Lung (tissue), 12 donors: Measurements from ENCODE around the gene DCLRE1A. TPM values are rescaled to one million over a fixed set of nuclear protein-coding genes. Genes with fewer than 3 reads are reported as not detected.
A peak's percentile ranks its signal among the peaks of the same experiment; 100 is the strongest.

Source experiments
- ATAC-seq: fragments of 200-7000 bp; cut with Tn5 transposase; one replicate; pipeline ENCODE4 v1.9.1; 2020; ENCODE audit warnings: moderate number of reproducible peaks; ENCODE audit not compliant: insufficient read depth, low FRiP score
- DNase-seq, 3 donors: peaks; one replicate each; pipeline ENCODE4 v3.0.0-alpha.2; 2013 to 2017
- H3K27ac ChIP-seq, 2 donors: one replicate each; pipeline ENCODE4 v1.5.1; 2013; ENCODE audit warnings: mild to moderate bottlenecking in 2 of 2, moderate library complexity in 2 of 2, control low read depth in 1 of 2, inconsistent platforms in 1 of 2, low read depth in 1 of 2, low read length in 1 of 2
- H3K27me3 ChIP-seq, 3 donors: one replicate each; pipeline ENCODE4 v1.5.1; 2013; ENCODE audit warnings: low read length in 2 of 3; ENCODE audit not compliant: control insufficient read depth in 3 of 3, insufficient read depth in 3 of 3
- H3K36me3 ChIP-seq, 4 donors: one replicate each; pipeline ENCODE4 v1.5.1; 2013; ENCODE audit warnings: low read length in 4 of 4, mild to moderate bottlenecking in 1 of 4, moderate library complexity in 1 of 4; ENCODE audit not compliant: control insufficient read depth in 4 of 4, insufficient read depth in 4 of 4
- H3K4me1 ChIP-seq, 5 donors: one replicate each; pipeline ENCODE4 v1.5.1; 2013; ENCODE audit warnings: low read length in 5 of 5, mild to moderate bottlenecking in 2 of 5, moderate library complexity in 1 of 5; ENCODE audit not compliant: control insufficient read depth in 5 of 5, insufficient read depth in 5 of 5
- H3K4me3 ChIP-seq: one replicate; pipeline ENCODE4 v1.5.1; 2013; ENCODE audit warnings: mild to moderate bottlenecking, control low read depth, moderate library complexity
- H3K9ac ChIP-seq, 2 donors: one replicate each; pipeline ENCODE4 v1.5.1; 2013; ENCODE audit warnings: low read length in 2 of 2, control low read depth in 1 of 2; ENCODE audit not compliant: insufficient read depth in 1 of 2
- H3K9me3 ChIP-seq, 4 donors: one replicate each; pipeline ENCODE4 v1.5.1; 2013; ENCODE audit warnings: low read length in 3 of 4, mild to moderate bottlenecking in 1 of 4, moderate library complexity in 1 of 4; ENCODE audit not compliant: control insufficient read depth in 4 of 4, insufficient read depth in 3 of 4
- WGBS, 2 donors: extraction: QIAGEN DNeasy Blood & Tissue Kit; methylation state at CpG; one replicate each; pipeline ENCODE4 v1.1.7; 2013; 5-methylcytosine and 5-hydroxymethylcytosine counted together
- polyA plus RNA-seq, 2 donors: library from polyadenylated mRNA; stranded (reverse); fragments of 200-250 nt; gene quantifications; one replicate each; pipeline ENCODE4 v1.2.1, GENCODE V29; 2013
- total RNA-seq, 2 donors: library from RNA; depleted of rRNA in 1 of 2; stranded (reverse); fragments of >200 nt in 1 of 2; gene quantifications; one replicate each; pipeline ENCODE4 v1.2.1, GENCODE V29; 2014 to 2021
- TF ChIP-seq, protein P1 (sequence below): IDR thresholded peaks from 2 replicates; pipeline ENCODE4 v1.5.1; 2012; ENCODE audit warnings: mild to moderate bottlenecking; ENCODE audit errors: control extremely low read depth, extremely low read depth
- donor health status: control.
- donor health status: control.
- donor health status: Bipolar disorder and iron deficiency.
- donor health status: healthy.
- donor health status: DM: yes; HTN: yes; CAD: no.

The DCLRE1A gene
- total and polyA plus RNA-seq, 4 donors, result 4.5 to 12.1 (median 5.4) TPM

- H3K4me3 ChIP-seq, result no peak overlapping the region
- H3K4me1 ChIP-seq, result peaks cover 0 to 18% (median 0%) of the 10 kb centered on the region in 5 donors
- DNase-seq (no peak), ATAC-seq (no peak)
- no peaks in the 10 kb centered on the region for H3K9me3 ChIP-seq
- H3K9ac ChIP-seq, result no peak overlapping the region
- TF ChIP-seq, protein P1, sequence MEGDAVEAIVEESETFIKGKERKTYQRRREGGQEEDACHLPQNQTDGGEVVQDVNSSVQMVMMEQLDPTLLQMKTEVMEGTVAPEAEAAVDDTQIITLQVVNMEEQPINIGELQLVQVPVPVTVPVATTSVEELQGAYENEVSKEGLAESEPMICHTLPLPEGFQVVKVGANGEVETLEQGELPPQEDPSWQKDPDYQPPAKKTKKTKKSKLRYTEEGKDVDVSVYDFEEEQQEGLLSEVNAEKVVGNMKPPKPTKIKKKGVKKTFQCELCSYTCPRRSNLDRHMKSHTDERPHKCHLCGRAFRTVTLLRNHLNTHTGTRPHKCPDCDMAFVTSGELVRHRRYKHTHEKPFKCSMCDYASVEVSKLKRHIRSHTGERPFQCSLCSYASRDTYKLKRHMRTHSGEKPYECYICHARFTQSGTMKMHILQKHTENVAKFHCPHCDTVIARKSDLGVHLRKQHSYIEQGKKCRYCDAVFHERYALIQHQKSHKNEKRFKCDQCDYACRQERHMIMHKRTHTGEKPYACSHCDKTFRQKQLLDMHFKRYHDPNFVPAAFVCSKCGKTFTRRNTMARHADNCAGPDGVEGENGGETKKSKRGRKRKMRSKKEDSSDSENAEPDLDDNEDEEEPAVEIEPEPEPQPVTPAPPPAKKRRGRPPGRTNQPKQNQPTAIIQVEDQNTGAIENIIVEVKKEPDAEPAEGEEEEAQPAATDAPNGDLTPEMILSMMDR, result no peak
- no peaks in the 10 kb centered on the region for H3K27me3 ChIP-seq
- H3K36me3 ChIP-seq, result peaks cover 4 to 18% (median 7%) of the 10 kb centered on the region in 4 donors
- H3K27ac ChIP-seq, result no peak overlapping the region
Measured at GRCh38 chr10:113895018-113895417, 41.1 kb upstream of the DCLRE1A start.

DNA sequence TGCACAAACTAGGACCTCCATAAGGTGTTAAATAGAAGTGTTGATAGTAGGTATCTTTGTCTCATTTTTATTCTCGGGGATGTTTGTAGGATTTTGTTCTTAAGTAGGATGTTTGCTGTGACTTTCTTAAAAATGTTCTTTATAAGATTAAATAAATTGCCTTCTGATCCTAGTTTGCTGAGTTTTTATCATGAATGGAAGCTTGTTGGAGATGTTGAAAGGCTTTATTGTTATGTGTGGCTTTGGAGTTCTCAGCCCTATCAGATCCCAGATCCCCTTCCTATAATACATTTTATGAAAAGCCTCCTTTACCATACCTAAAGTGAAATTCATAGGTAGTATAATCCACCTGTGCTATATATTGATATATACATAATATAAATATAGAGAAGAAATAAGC lies 40.7 kb upstream of the DCLRE1A start:
- Histone ChIP-seq H3K4me1 (peaks cover 0 to 18% (median 0%) of the 10 kb centered on the region in 5 donors), H3K9me3 (no peaks in the 10 kb centered on the region), H3K27ac (no peak overlapping the region), H3K27me3 (no peaks in the 10 kb centered on the region), H3K36me3 (peaks cover 5 to 20% (median 8%) of the 10 kb centered on the region in 4 donors), H3K9ac (no peak overlapping the region), H3K4me3 (no peak overlapping the region)
- 91 to 100% methylated on average over 1 of the region's 1 CpG for WGBS, 2 donors
- TF ChIP-seq, protein P1, result no peak
- DNase-seq (no peak), ATAC-seq (no peak)

DNA sequence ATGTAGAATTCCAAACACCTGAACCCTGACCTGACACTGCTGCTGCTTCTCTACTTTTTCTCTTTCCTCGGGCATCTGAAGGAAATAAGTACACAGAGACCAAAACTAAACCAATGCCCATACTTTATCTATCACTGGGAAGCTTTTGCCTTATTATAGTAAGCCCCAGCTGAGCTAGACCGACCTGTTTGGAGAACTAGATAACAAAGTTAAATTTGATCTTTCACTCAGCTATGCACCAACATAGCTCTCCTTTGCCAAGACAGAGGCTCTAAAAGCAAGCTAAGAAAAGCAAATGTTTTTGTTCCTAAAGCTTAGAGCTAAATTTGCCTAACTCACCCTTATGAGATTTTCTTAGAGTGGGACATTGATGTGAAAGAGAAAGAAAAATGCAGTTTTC lies 39.7 kb upstream of the DCLRE1A start:
- H3K9ac ChIP-seq, result no peak overlapping the region
- no peak for DNase-seq
- H3K27ac ChIP-seq, result peak overlapping the region in 1 of 2 donors; percentile 56
- no peak for ATAC-seq
- H3K4me3 ChIP-seq, result no peak overlapping the region
- no peaks in the 10 kb centered on the region for H3K27me3 ChIP-seq
- WGBS, 2 donors, result 78 to 90% methylated on average over 2 of the region's 2 CpGs
- TF ChIP-seq, protein P1, result no peak
- peaks cover 0 to 18% (median 0%) of the 10 kb centered on the region in 5 donors for H3K4me1 ChIP-seq
- H3K9me3 ChIP-seq, result no peaks in the 10 kb centered on the region
- peaks cover 4 to 18% (median 9%) of the 10 kb centered on the region in 4 donors for H3K36me3 ChIP-seq

DNA sequence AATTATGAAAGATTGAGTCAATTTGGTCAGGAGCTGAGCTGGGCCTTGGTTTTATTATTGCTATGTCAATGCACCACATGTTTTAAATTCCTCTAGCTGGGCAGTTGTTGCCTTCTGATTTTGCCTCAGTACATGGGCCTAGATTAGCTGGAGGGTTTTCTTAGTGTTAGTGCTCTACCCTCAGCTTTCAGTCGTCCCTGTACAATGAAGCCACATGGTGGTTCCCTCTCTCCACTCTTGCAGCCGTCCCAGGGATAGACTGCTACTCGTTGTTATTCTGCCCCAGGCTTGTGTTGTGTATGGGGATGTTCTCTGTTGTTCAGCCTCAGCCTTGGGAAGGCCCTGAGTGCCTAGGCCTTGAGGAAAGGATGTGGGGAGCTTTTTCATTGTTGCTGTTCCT lies 37.6 kb upstream of the DCLRE1A start:
- WGBS, 2 donors, result 63 to 69% methylated on average over 3 of the region's 3 CpGs
- peaks cover 1 to 16% (median 9%) of the 10 kb centered on the region in 4 donors for H3K36me3 ChIP-seq
- TF ChIP-seq, protein P1, result no peak
- H3K9ac ChIP-seq, result no peak overlapping the region
- DNase-seq (no peak), ATAC-seq (no peak)
- H3K4me3 ChIP-seq, result no peak overlapping the region
- no peaks in the 10 kb centered on the region for H3K27me3 ChIP-seq
- peak overlapping the region in 1 of 2 donors; percentile 7 for H3K27ac ChIP-seq
- H3K4me1 ChIP-seq, result peaks cover 0 to 13% (median 0%) of the 10 kb centered on the region in 5 donors
- H3K9me3 ChIP-seq, result no peaks in the 10 kb centered on the region
